Keratinocyte (primary cell): ENCODE data around the gene PRKAG2. TPM values are rescaled to one million over a fixed set of nuclear protein-coding genes. Genes with fewer than 3 reads are reported as not detected.

ENCODE experiments used
- DNase-seq: peaks from one replicate; pipeline ENCODE4 v3.0.0-alpha.2; 2011; ENCODE audit warnings: low read depth, missing footprints, low spot score
- FAIRE-seq: peaks from 2 replicates; lab custom pipeline; 2011; peaks lifted over from hg19 to GRCh38; lab: Jason Lieb, UNC
- H2AFZ ChIP-seq: 2 replicates; pipeline ENCODE4 v1.6.0; 2012; ENCODE audit warnings: low read length, control low read depth, inconsistent platforms; ENCODE audit not compliant: control insufficient read depth
- H3K27ac ChIP-seq: 2 replicates; pipeline ENCODE4 v1.5.1; 2011; ENCODE audit warnings: low read length; ENCODE audit not compliant: control insufficient read depth, insufficient read depth
- H3K27me3 ChIP-seq: 3 replicates; pipeline ENCODE4 v1.6.0; 2011; ENCODE audit warnings: low read length; ENCODE audit not compliant: control insufficient read depth, insufficient read depth; ENCODE audit errors: extremely low read depth
- H3K36me3 ChIP-seq, 2 experiments: 2 replicates in 1 of 2; 3 replicates in 1 of 2; pipeline ENCODE4 v1.5.1; 2011; ENCODE audit warnings: low read length in 2 of 2, mild to moderate bottlenecking in 1 of 2; ENCODE audit not compliant: control insufficient read depth in 2 of 2, insufficient read depth in 2 of 2; ENCODE audit errors: extremely low read depth in 1 of 2
- H3K4me1 ChIP-seq: 3 replicates; pipeline ENCODE4 v1.5.1; 2011; ENCODE audit warnings: low read length; ENCODE audit not compliant: control insufficient read depth, insufficient read depth; ENCODE audit errors: extremely low read depth
- H3K4me2 ChIP-seq: 3 replicates; pipeline ENCODE4 v1.6.0; 2011; ENCODE audit warnings: low read depth, low read length; ENCODE audit not compliant: control insufficient read depth, insufficient read depth; ENCODE audit errors: extremely low read depth
- H3K4me3 ChIP-seq, 3 experiments: fragments of 200-600 bp in 1 of 3; sonication (generic) in 1 of 3; 2 replicates in 2 of 3; 3 replicates in 1 of 3; pipeline ENCODE4 v1.5.1; 2011 to 2016; ENCODE audit warnings: low read length in 3 of 3, mild to moderate bottlenecking in 3 of 3, control low read depth in 2 of 3, inconsistent platforms in 1 of 3, low read depth in 1 of 3, mixed read lengths in 1 of 3, mixed run types in 1 of 3, moderate library complexity in 1 of 3; ENCODE audit not compliant: control insufficient read depth in 2 of 3, insufficient read depth in 2 of 3; ENCODE audit errors: extremely low read depth in 1 of 3
- H3K79me2 ChIP-seq: 2 replicates; pipeline ENCODE4 v1.6.0; 2012; ENCODE audit warnings: low read length; ENCODE audit not compliant: control insufficient read depth, insufficient read depth
- H3K9ac ChIP-seq: 3 replicates; pipeline ENCODE4 v1.6.0; 2011; ENCODE audit warnings: low read length; ENCODE audit not compliant: control insufficient read depth, insufficient read depth; ENCODE audit errors: extremely low read depth
- H3K9me1 ChIP-seq: 3 replicates; pipeline ENCODE4 v1.6.0; 2011; ENCODE audit warnings: low read length; ENCODE audit not compliant: control insufficient read depth, insufficient read depth; ENCODE audit errors: extremely low read depth
- H3K9me3 ChIP-seq: 2 replicates; pipeline ENCODE4 v1.5.1; 2012; ENCODE audit warnings: low read depth, low read length; ENCODE audit not compliant: control insufficient read depth
- H4K20me1 ChIP-seq: 3 replicates; pipeline ENCODE4 v1.6.0; 2011; ENCODE audit warnings: low read length; ENCODE audit not compliant: control insufficient read depth, insufficient read depth; ENCODE audit errors: extremely low read depth
- EZH2 ChIP-seq: IDR thresholded peaks from one replicate; pipeline ENCODE4 v1.6.1; 2012; ENCODE audit warnings: inconsistent platforms, mild to moderate bottlenecking, low read length, moderate library complexity
- dilution Hi-C: fragments of 300-500 bp; cut with MboI; formaldehyde crosslinking; loops from one replicate; pipeline ENCODE4 v1.7.0; 2020; ENCODE audit warnings: low sequenced_read_pairs; ENCODE audit not compliant: extremely low pct_ligation_motif_present
- polyA plus RNA-seq, 5 experiments: library from polyadenylated mRNA; depleted of rRNA in 3 of 5; stranded (reverse) in 3 of 5; stranded (forward) in 1 of 5; unstranded in 1 of 5; fragments of >200 nt; gene quantifications; 1 replicate in 1 of 5; 2 replicates in 3 of 5; 3 replicates in 1 of 5; pipeline versions ENCODE4 v1.2.1 to v1.2.3, GENCODE V29; 2011 to 2012; ENCODE audit warnings: missing spikeins in 2 of 5, low read depth in 1 of 5, low replicate concordance in 1 of 5
- TF ChIP-seq, protein P1 (sequence below), 3 experiments: IDR thresholded peaks in 1 of 3; conservative IDR thresholded peaks in 1 of 3; optimal IDR thresholded peaks in 1 of 3; 2 replicates in 2 of 3; 3 replicates in 1 of 3; pipeline versions ENCODE3 to v1.5.1; 2011; ENCODE audit warnings: low read length in 3 of 3, mild to moderate bottlenecking in 3 of 3, moderate library complexity in 2 of 3, control low read depth in 1 of 3, inconsistent platforms in 1 of 3; ENCODE audit not compliant: insufficient read depth in 2 of 3; ENCODE audit errors: extremely low read depth in 1 of 3

The PRKAG2 gene
- polyA plus RNA-seq, 1 donor (not counting 4 experiments of a cell fraction or from before 2014, with no cell fraction given): 39.5 TPM

- no peak overlapping the region for H2AFZ ChIP-seq
- no peak overlapping the region for H3K27ac ChIP-seq
- H3K9ac ChIP-seq: no peak overlapping the region
- no peaks in the 10 kb centered on the region for H3K9me3 ChIP-seq
- TF ChIP-seq EZH2: no peak
- TF ChIP-seq, protein P1, sequence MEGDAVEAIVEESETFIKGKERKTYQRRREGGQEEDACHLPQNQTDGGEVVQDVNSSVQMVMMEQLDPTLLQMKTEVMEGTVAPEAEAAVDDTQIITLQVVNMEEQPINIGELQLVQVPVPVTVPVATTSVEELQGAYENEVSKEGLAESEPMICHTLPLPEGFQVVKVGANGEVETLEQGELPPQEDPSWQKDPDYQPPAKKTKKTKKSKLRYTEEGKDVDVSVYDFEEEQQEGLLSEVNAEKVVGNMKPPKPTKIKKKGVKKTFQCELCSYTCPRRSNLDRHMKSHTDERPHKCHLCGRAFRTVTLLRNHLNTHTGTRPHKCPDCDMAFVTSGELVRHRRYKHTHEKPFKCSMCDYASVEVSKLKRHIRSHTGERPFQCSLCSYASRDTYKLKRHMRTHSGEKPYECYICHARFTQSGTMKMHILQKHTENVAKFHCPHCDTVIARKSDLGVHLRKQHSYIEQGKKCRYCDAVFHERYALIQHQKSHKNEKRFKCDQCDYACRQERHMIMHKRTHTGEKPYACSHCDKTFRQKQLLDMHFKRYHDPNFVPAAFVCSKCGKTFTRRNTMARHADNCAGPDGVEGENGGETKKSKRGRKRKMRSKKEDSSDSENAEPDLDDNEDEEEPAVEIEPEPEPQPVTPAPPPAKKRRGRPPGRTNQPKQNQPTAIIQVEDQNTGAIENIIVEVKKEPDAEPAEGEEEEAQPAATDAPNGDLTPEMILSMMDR (optimal IDR thresholded peaks at IDR 0.05 in 1 of 3, IDR thresholded peaks at IDR 0.05 in 1 of 3, conservative IDR thresholded peaks at IDR 0.05 in 1 of 3; ENCODE audit: extremely low read depth in 1 of 3, insufficient read depth in 2 of 3, low read length in 3 of 3): no peak
- dilution Hi-C loops: no loop called here
- no peaks in the 10 kb centered on the region for H3K36me3 ChIP-seq
- H3K79me2 ChIP-seq: no peaks in the 10 kb centered on the region
- H4K20me1 ChIP-seq: no peaks in the 10 kb centered on the region
- no peak overlapping the region for H3K4me2 ChIP-seq
- FAIRE-seq: no peak
- no peaks in the 10 kb centered on the region for H3K9me1 ChIP-seq
- H3K4me3 ChIP-seq: no peak overlapping the region
- no peak for DNase-seq
- no peaks in the 10 kb centered on the region for H3K27me3 ChIP-seq
- H3K4me1 ChIP-seq: peaks cover 18% of the 10 kb centered on the region
These were observed 148.2 kb downstream of the PRKAG2 start for GRCh38 chr7:151728746-151729145.

DNA sequence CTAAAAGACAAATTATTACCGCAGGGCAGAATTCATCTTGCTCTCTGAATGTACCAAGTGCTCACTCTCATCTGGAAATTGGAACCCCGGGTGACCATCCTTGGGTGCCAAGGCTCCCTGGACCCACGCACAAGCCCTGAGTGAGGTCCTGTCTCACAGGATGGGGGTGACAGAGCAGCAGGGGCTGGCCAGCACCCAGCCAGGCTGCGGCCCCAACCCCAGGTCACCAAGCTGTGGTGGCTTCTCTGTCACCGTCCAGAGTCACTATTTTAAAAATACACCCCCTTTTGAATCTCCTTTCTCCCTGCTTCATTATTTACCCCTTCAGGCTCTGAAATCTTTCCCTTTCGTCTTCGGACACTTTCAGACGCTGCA, 148.6 kb downstream of the PRKAG2 start:
- H2AFZ ChIP-seq: peak overlapping the region; percentile 10
- no peak for TF ChIP-seq EZH2
- TF ChIP-seq, protein P1 (optimal IDR thresholded peaks at IDR 0.05 in 1 of 3, IDR thresholded peaks at IDR 0.05 in 1 of 3, conservative IDR thresholded peaks at IDR 0.05 in 1 of 3; ENCODE audit: extremely low read depth in 1 of 3, insufficient read depth in 2 of 3, low read length in 3 of 3): no peak
- no peak for DNase-seq
- H4K20me1 ChIP-seq: no peaks in the 10 kb centered on the region
- H3K4me1 ChIP-seq: peaks cover 18% of the 10 kb centered on the region
- dilution Hi-C loops: no loop called here
- H3K4me2 ChIP-seq: peak overlapping the region; percentile 67
- H3K27ac ChIP-seq: peak overlapping the region; percentile 22
- H3K27me3 ChIP-seq: no peaks in the 10 kb centered on the region
- H3K36me3 ChIP-seq: no peaks in the 10 kb centered on the region
- H3K4me3 ChIP-seq: no peak overlapping the region
- H3K9me1 ChIP-seq: no peaks in the 10 kb centered on the region
- H3K9ac ChIP-seq: peak overlapping the region; percentile 42
- no peak for FAIRE-seq
- H3K79me2 ChIP-seq: no peaks in the 10 kb centered on the region
- H3K9me3 ChIP-seq: no peaks in the 10 kb centered on the region
